Keratinocyte (primary cell): ENCODE measurements around the gene ALDH3A1. TPM values are rescaled to one million over a fixed set of nuclear protein-coding genes. Genes with fewer than 3 reads are reported as not detected.

Source experiments
- DNase-seq: peaks from one replicate; pipeline ENCODE4 v3.0.0-alpha.2; 2011; ENCODE audit warnings: low read depth, missing footprints, low spot score
- FAIRE-seq: peaks from 2 replicates; lab custom pipeline; 2011; peaks lifted over from hg19 to GRCh38; lab: Jason Lieb, UNC
- H2AFZ ChIP-seq: 2 replicates; pipeline ENCODE4 v1.6.0; 2012; ENCODE audit warnings: low read length, control low read depth, inconsistent platforms; ENCODE audit not compliant: control insufficient read depth
- H3K27ac ChIP-seq: 2 replicates; pipeline ENCODE4 v1.5.1; 2011; ENCODE audit warnings: low read length; ENCODE audit not compliant: control insufficient read depth, insufficient read depth
- H3K27me3 ChIP-seq: 3 replicates; pipeline ENCODE4 v1.6.0; 2011; ENCODE audit warnings: low read length; ENCODE audit not compliant: control insufficient read depth, insufficient read depth; ENCODE audit errors: extremely low read depth
- H3K36me3 ChIP-seq, 2 experiments: 2 replicates in 1 of 2; 3 replicates in 1 of 2; pipeline ENCODE4 v1.5.1; 2011; ENCODE audit warnings: low read length in 2 of 2, mild to moderate bottlenecking in 1 of 2; ENCODE audit not compliant: control insufficient read depth in 2 of 2, insufficient read depth in 2 of 2; ENCODE audit errors: extremely low read depth in 1 of 2
- H3K4me1 ChIP-seq: 3 replicates; pipeline ENCODE4 v1.5.1; 2011; ENCODE audit warnings: low read length; ENCODE audit not compliant: control insufficient read depth, insufficient read depth; ENCODE audit errors: extremely low read depth
- H3K4me2 ChIP-seq: 3 replicates; pipeline ENCODE4 v1.6.0; 2011; ENCODE audit warnings: low read depth, low read length; ENCODE audit not compliant: control insufficient read depth, insufficient read depth; ENCODE audit errors: extremely low read depth
- H3K4me3 ChIP-seq, 3 experiments: fragments of 200-600 bp in 1 of 3; sonication (generic) in 1 of 3; 2 replicates in 2 of 3; 3 replicates in 1 of 3; pipeline ENCODE4 v1.5.1; 2011 to 2016; ENCODE audit warnings: low read length in 3 of 3, mild to moderate bottlenecking in 3 of 3, control low read depth in 2 of 3, inconsistent platforms in 1 of 3, low read depth in 1 of 3, mixed read lengths in 1 of 3, mixed run types in 1 of 3, moderate library complexity in 1 of 3; ENCODE audit not compliant: control insufficient read depth in 2 of 3, insufficient read depth in 2 of 3; ENCODE audit errors: extremely low read depth in 1 of 3
- H3K79me2 ChIP-seq: 2 replicates; pipeline ENCODE4 v1.6.0; 2012; ENCODE audit warnings: low read length; ENCODE audit not compliant: control insufficient read depth, insufficient read depth
- H3K9ac ChIP-seq: 3 replicates; pipeline ENCODE4 v1.6.0; 2011; ENCODE audit warnings: low read length; ENCODE audit not compliant: control insufficient read depth, insufficient read depth; ENCODE audit errors: extremely low read depth
- H3K9me1 ChIP-seq: 3 replicates; pipeline ENCODE4 v1.6.0; 2011; ENCODE audit warnings: low read length; ENCODE audit not compliant: control insufficient read depth, insufficient read depth; ENCODE audit errors: extremely low read depth
- H3K9me3 ChIP-seq: 2 replicates; pipeline ENCODE4 v1.5.1; 2012; ENCODE audit warnings: low read depth, low read length; ENCODE audit not compliant: control insufficient read depth
- H4K20me1 ChIP-seq: 3 replicates; pipeline ENCODE4 v1.6.0; 2011; ENCODE audit warnings: low read length; ENCODE audit not compliant: control insufficient read depth, insufficient read depth; ENCODE audit errors: extremely low read depth
- CTCF ChIP-seq, 3 experiments: IDR thresholded peaks in 1 of 3; conservative IDR thresholded peaks in 1 of 3; optimal IDR thresholded peaks in 1 of 3; 2 replicates in 2 of 3; 3 replicates in 1 of 3; pipeline versions ENCODE3 to v1.5.1; 2011; ENCODE audit warnings: low read length in 3 of 3, mild to moderate bottlenecking in 3 of 3, moderate library complexity in 2 of 3, control low read depth in 1 of 3, inconsistent platforms in 1 of 3; ENCODE audit not compliant: insufficient read depth in 2 of 3; ENCODE audit errors: extremely low read depth in 1 of 3
- EZH2 ChIP-seq: IDR thresholded peaks from one replicate; pipeline ENCODE4 v1.6.1; 2012; ENCODE audit warnings: inconsistent platforms, mild to moderate bottlenecking, low read length, moderate library complexity
- dilution Hi-C: fragments of 300-500 bp; cut with MboI; formaldehyde crosslinking; loops from one replicate; pipeline ENCODE4 v1.7.0; 2020; ENCODE audit warnings: low sequenced_read_pairs; ENCODE audit not compliant: extremely low pct_ligation_motif_present
- polyA plus RNA-seq, 5 experiments: library from polyadenylated mRNA; depleted of rRNA in 3 of 5; stranded (reverse) in 3 of 5; stranded (forward) in 1 of 5; unstranded in 1 of 5; fragments of >200 nt; gene quantifications; 1 replicate in 1 of 5; 2 replicates in 3 of 5; 3 replicates in 1 of 5; pipeline versions ENCODE4 v1.2.1 to v1.2.3, GENCODE V29; 2011 to 2012; ENCODE audit warnings: missing spikeins in 2 of 5, low read depth in 1 of 5, low replicate concordance in 1 of 5

Gene ALDH3A1
- polyA plus RNA-seq, 1 donor (not counting 4 experiments of a cell fraction or from before 2014, with no cell fraction given), result 5.8 TPM

GRCh38 chr17:19791918-19792550, 43.9 kb upstream of the ALDH3A1 start:
- no peak overlapping the region for H3K4me2 ChIP-seq
- no peak overlapping the region for H3K9ac ChIP-seq
- H2AFZ ChIP-seq, result no peak overlapping the region
- dilution Hi-C loops, result no loop called here
- H3K9me3 ChIP-seq, result peaks cover 2% of the 10 kb centered on the region
- H3K27me3 ChIP-seq, result no peaks in the 10 kb centered on the region
- peaks cover 12 to 13% of the 10 kb centered on the region in 2 experiments for H3K36me3 ChIP-seq
- peaks cover 16% of the 10 kb centered on the region for H3K4me1 ChIP-seq
- no peak for DNase-seq
- no peaks in the 10 kb centered on the region for H3K79me2 ChIP-seq
- TF ChIP-seq CTCF (optimal IDR thresholded peaks at IDR 0.05 in 1 of 3, IDR thresholded peaks at IDR 0.05 in 1 of 3, conservative IDR thresholded peaks at IDR 0.05 in 1 of 3; ENCODE audit: extremely low read depth in 1 of 3, insufficient read depth in 2 of 3, low read length in 3 of 3) (no peak), EZH2 (no peak)
- H4K20me1 ChIP-seq, result no peaks in the 10 kb centered on the region
- no peaks in the 10 kb centered on the region for H3K9me1 ChIP-seq
- no peak overlapping the region for H3K4me3 ChIP-seq
- FAIRE-seq, result peak; percentile 48
- H3K27ac ChIP-seq, result no peak overlapping the region

- no peak for FAIRE-seq
- H3K27me3 ChIP-seq, result no peaks in the 10 kb centered on the region
- no peaks in the 10 kb centered on the region for H3K9me3 ChIP-seq
- H3K9ac ChIP-seq, result no peak overlapping the region
- H3K79me2 ChIP-seq, result no peaks in the 10 kb centered on the region
- no peak overlapping the region for H2AFZ ChIP-seq
- H4K20me1 ChIP-seq, result no peaks in the 10 kb centered on the region
- H3K4me1 ChIP-seq, result peaks cover 16% of the 10 kb centered on the region
- no peak overlapping the region for H3K4me2 ChIP-seq
- no peak for DNase-seq
- TF ChIP-seq EZH2, result no peak
- TF ChIP-seq CTCF (optimal IDR thresholded peaks at IDR 0.05 in 1 of 3, IDR thresholded peaks at IDR 0.05 in 1 of 3, conservative IDR thresholded peaks at IDR 0.05 in 1 of 3; ENCODE audit: extremely low read depth in 1 of 3, insufficient read depth in 2 of 3, low read length in 3 of 3), result no peak
- no peak overlapping the region for H3K27ac ChIP-seq
- dilution Hi-C loops, result no loop called here
- peaks cover 0 to 6% of the 10 kb centered on the region in 2 experiments for H3K36me3 ChIP-seq
- no peak overlapping the region for H3K4me3 ChIP-seq
- H3K9me1 ChIP-seq, result no peaks in the 10 kb centered on the region
Observed at GRCh38 chr17:19787733-19788357, 39.7 kb upstream of the ALDH3A1 start.
